NCI-H1048 (cell line): Measurements from ENCODE around the gene CLDN1.

Experiments
- DNase-seq: peaks from one replicate; lab custom pipeline; 2025; lab: John Stamatoyannopoulos, UW

Gene CLDN1

GRCh38 chr3:190321789-190322603 is at the start of gene CLDN1:
Gene CLDN1, minus strand, starts transcription at chr3:190322446. Its CDS starts 240 bp downstream, at chr3:190322206.
- DNase-seq = peak; percentile 27

- DNase-seq = no peak
Measured at GRCh38 chr3:190371152-190371551, 48.9 kb upstream of the CLDN1 start.

- no peak for DNase-seq
Measured at GRCh38 chr3:190370369-190370768, 48.1 kb upstream of the CLDN1 start.

GRCh38 chr3:190369668-190370295 is 47.5 kb upstream of the CLDN1 start:
- DNase-seq = no peak

- no peak for DNase-seq
Measured at GRCh38 chr3:190368881-190369280, 46.6 kb upstream of the CLDN1 start.

DNA sequence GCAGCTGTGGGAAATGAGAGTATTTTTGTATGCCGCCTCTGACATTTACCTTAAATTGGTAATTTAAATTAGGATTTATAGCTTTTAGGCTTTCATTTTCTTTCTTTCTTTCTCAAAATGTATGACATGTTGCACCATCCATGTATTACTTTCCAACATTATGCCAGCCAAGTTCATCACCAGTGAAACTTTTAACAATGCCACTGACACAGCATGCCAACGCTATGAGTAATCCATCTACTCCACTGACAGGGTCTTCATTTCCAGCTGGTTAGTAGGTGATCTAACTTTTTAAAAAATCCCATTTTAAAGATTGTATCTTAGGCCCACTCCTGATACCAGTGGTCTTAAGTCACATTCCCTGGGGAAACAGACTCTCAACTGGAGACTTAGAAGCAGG is 43.9 kb upstream of the CLDN1 start:
- DNase-seq = no peak

GRCh38 chr3:190362258-190362657 is 40.0 kb upstream of the CLDN1 start:
- DNase-seq = no peak

- DNase-seq = no peak
Measured at GRCh38 chr3:190361791-190362190, 39.5 kb upstream of the CLDN1 start.

GRCh38 chr3:190360228-190360627 is 38.0 kb upstream of the CLDN1 start:
- no peak for DNase-seq

GRCh38 chr3:190359813-190360212 is 37.6 kb upstream of the CLDN1 start:
- no peak for DNase-seq

GRCh38 chr3:190357468-190357867 is 35.2 kb upstream of the CLDN1 start:
- DNase-seq = no peak

- no peak for DNase-seq
Measured at GRCh38 chr3:190356246-190356645, 34.0 kb upstream of the CLDN1 start.

DNA sequence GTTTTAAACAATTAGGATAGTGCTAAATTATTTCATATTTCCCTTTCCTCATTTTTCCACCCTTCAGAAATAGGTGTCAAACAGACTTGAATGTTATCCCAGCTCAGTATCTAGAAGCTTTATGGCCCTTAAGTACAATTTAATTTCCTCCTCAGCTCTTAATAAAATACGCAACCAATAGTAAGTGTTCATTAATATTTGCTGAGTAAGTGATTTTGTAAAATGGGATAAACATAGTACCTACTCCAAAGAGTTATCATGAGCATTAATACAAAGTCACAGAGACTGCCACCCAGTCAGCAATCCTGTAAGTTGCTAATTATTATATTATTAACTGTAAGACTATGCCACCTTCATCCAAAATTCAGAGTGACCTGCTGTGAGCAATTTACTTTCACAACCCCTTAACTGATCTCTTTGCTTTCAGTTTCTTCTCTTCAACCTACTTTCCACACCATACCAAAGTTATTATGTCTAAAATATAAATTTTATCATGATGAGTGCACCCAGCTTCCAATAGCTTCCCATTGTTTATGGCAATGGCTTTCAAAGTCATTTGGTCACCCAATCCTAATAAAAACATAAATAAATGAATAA is 30.7 kb upstream of the CLDN1 start:
- no peak for DNase-seq

- no peak for DNase-seq
Measured at GRCh38 chr3:190346541-190346940, 24.3 kb upstream of the CLDN1 start.

GRCh38 chr3:190345878-190346277 is 23.6 kb upstream of the CLDN1 start:
- DNase-seq = no peak

- peak; percentile 44 for DNase-seq
Measured at GRCh38 chr3:190345027-190345821, 23.0 kb upstream of the CLDN1 start.

GRCh38 chr3:190340071-190340470 is 17.8 kb upstream of the CLDN1 start:
- DNase-seq = no peak

DNA sequence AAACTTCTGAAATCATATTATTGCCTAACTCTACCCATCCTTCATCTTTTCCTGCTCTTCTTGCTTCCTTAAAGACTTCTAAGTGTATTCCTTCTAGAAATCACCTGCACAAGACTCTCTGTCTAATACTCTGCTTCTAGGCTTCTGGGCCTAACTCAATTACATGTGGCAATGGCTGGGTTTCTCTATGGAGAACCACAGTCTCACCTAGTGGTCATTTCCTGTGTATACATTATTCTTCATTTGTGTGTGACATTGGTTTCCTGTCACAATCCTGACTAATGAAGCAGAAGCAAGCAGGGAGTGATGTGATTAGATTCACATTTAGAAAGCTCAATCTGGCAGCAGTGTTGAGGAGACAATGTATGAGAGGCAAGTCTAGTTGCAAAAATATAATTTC is 16.9 kb upstream of the CLDN1 start:
- no peak for DNase-seq

GRCh38 chr3:190338717-190339116 is 16.5 kb upstream of the CLDN1 start:
- no peak for DNase-seq

- no peak for DNase-seq
Measured at GRCh38 chr3:190337301-190337700, 15.1 kb upstream of the CLDN1 start.

- DNase-seq = no peak
Measured at GRCh38 chr3:190336516-190337189, 14.4 kb upstream of the CLDN1 start.

- no peak for DNase-seq
Measured at GRCh38 chr3:190333961-190334360, 11.7 kb upstream of the CLDN1 start.
